Measurements from ENCODE around the gene FERMT1.

FERMT1 gene

GRCh38 chr20:6122873-6123648, at the start of gene FERMT1:
Gene FERMT1 (minus strand): TSS chr20:6123030. CDS start chr20:6119554, 3,476 bp downstream.
- peak; percentile 40 for DNase-seq (ENCODE audit: low spot score)

- no peak for DNase-seq (ENCODE audit: low spot score)
Observed at GRCh38 chr20:6169251-6169650, 46.4 kb upstream of the FERMT1 start.

- DNase-seq (ENCODE audit: low spot score): no peak
Observed at GRCh38 chr20:6168204-6168603, 45.4 kb upstream of the FERMT1 start.

- DNase-seq (ENCODE audit: low spot score): no peak
Observed at GRCh38 chr20:6165346-6165745, 42.5 kb upstream of the FERMT1 start.

GRCh38 chr20:6164421-6165341, 41.9 kb upstream of the FERMT1 start:
- DNase-seq (ENCODE audit: low spot score): peak; percentile 23

- DNase-seq (ENCODE audit: low spot score): no peak
Observed at GRCh38 chr20:6160736-6161135, 37.9 kb upstream of the FERMT1 start.

GRCh38 chr20:6157345-6157744, 34.5 kb upstream of the FERMT1 start:
- DNase-seq (ENCODE audit: low spot score): no peak

- DNase-seq (ENCODE audit: low spot score): no peak
Observed at GRCh38 chr20:6152777-6153176, 29.9 kb upstream of the FERMT1 start.

GRCh38 chr20:6148073-6148472, 25.2 kb upstream of the FERMT1 start:
- DNase-seq (ENCODE audit: low spot score): no peak

- DNase-seq (ENCODE audit: low spot score): peak; percentile 85
Observed at GRCh38 chr20:6142348-6142993, 19.6 kb upstream of the FERMT1 start.

GRCh38 chr20:6140947-6141346, 18.1 kb upstream of the FERMT1 start:
- DNase-seq (ENCODE audit: low spot score): no peak

GRCh38 chr20:6135347-6135746, 12.5 kb upstream of the FERMT1 start:
- no peak for DNase-seq (ENCODE audit: low spot score)

GRCh38 chr20:6134592-6134991, 11.8 kb upstream of the FERMT1 start:
- DNase-seq (ENCODE audit: low spot score): no peak

GRCh38 chr20:6130045-6130444, 7.2 kb upstream of the FERMT1 start:
- DNase-seq (ENCODE audit: low spot score): no peak

- DNase-seq (ENCODE audit: low spot score): no peak
Observed at GRCh38 chr20:6127825-6128224, 5.0 kb upstream of the FERMT1 start.

GRCh38 chr20:6126846-6127245, 4.0 kb upstream of the FERMT1 start:
- DNase-seq (ENCODE audit: low spot score): no peak

- DNase-seq (ENCODE audit: low spot score): no peak
Observed at GRCh38 chr20:6123649-6124014, 802 bp upstream of the FERMT1 start.

GRCh38 chr20:6122111-6122872, 538 bp downstream of the FERMT1 start:
- peak; percentile 20 for DNase-seq (ENCODE audit: low spot score)

- DNase-seq (ENCODE audit: low spot score): no peak
Observed at GRCh38 chr20:6121504-6121903, 1.3 kb downstream of the FERMT1 start.

- no peak for DNase-seq (ENCODE audit: low spot score)
Observed at GRCh38 chr20:6120491-6120988, 2.3 kb downstream of the FERMT1 start.

- no peak for DNase-seq (ENCODE audit: low spot score)
Observed at GRCh38 chr20:6116758-6117157, 6.1 kb downstream of the FERMT1 start.
